ENCODE data around the gene PHF11. TPM values are rescaled to one million over a fixed set of nuclear protein-coding genes. Genes with fewer than 3 reads are reported as not detected.
"Not testable (repeated sequence)": the region's sequence is repeated elsewhere in the genome, so short reads cannot be mapped to it uniquely, and the experiment has no call there.

The PHF11 gene
- total RNA-seq, 3 donors from 2014 or later = 30.2 to 39.9 (median 35.8) TPM

DNA sequence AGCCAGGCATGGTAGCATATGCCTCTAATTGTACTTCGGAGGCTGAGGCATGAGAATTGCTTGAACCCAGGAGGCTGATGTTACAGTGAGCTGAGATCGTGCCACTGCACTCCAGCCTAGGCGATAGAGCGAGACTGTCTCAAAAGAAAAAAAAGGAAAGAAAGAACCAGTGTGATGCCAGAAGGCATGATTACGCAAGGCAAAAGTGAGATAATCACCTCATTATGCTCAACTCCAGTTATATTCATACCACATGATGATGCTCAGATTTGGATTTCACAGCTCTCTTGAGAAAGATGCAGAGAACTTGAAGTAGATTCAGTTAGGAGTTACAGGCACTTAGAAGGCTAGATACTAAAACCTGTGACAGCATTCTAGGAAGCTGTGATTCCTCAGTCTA is 67.8 kb downstream of the PHF11 start:
- H3K9me3 ChIP-seq = no peaks in the 10 kb centered on the region
- DNase-seq (no peak), ATAC-seq (no peak)
- intact Hi-C loops (cut with DNase I, micrococcal nuclease) = no loop called here
- TF ChIP-seq, protein P1, sequence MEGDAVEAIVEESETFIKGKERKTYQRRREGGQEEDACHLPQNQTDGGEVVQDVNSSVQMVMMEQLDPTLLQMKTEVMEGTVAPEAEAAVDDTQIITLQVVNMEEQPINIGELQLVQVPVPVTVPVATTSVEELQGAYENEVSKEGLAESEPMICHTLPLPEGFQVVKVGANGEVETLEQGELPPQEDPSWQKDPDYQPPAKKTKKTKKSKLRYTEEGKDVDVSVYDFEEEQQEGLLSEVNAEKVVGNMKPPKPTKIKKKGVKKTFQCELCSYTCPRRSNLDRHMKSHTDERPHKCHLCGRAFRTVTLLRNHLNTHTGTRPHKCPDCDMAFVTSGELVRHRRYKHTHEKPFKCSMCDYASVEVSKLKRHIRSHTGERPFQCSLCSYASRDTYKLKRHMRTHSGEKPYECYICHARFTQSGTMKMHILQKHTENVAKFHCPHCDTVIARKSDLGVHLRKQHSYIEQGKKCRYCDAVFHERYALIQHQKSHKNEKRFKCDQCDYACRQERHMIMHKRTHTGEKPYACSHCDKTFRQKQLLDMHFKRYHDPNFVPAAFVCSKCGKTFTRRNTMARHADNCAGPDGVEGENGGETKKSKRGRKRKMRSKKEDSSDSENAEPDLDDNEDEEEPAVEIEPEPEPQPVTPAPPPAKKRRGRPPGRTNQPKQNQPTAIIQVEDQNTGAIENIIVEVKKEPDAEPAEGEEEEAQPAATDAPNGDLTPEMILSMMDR (IDR thresholded peaks at IDR 0.05) = no peak
- no peak overlapping the region for H3K4me3 ChIP-seq
- H3K36me3 ChIP-seq (ENCODE audit: low read depth) = no peaks in the 10 kb centered on the region
- H3K4me1 ChIP-seq (ENCODE audit: low read depth) = peaks cover 5% of the 10 kb centered on the region

DNA sequence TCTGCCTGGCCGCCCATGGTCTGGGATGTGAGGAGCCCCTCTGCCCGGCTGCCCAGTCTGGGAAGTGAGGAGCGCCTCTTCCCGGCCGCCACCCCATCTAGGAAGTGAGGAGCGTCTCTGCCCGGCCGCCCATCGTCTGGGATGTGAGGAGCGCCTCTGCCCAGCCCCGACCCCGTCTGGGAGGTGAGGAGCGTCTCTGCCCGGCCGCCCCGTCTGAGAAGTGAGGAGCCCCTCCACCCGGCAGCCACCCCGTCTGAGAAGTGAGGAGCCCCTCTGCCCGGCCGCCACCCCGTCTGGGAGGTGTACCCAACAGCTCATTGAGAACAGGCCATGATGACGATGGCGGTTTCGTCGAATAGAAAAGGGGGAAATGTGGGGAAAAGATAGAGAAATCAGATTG is 69.7 kb downstream of the PHF11 start:
- H3K9me3 ChIP-seq; H3K4me1 ChIP-seq (ENCODE audit: low read depth); H3K4me3 ChIP-seq; H3K36me3 ChIP-seq (ENCODE audit: low read depth); ATAC-seq; intact Hi-C loops (cut with DNase I, micrococcal nuclease); DNase-seq: not testable (repeated sequence)

DNA sequence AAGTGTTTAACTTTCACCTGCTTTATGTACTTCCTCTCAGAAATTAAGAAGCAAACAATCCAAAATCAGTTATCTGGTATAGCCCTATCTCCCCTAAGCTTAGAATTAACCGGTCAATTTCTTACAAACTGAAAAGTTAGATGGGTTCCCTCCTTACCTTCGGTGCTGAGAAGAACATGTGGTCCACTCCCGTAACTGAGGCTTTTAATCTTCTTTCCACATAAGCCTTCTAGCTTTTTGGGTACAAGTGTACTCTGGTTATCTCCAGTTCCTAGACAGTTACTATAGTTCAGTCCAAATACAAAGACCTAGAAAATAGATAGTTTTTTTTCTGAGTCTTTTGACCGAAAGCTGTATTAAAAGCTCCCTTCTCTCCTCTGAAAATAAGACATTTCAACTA is 70.7 kb downstream of the PHF11 start:
- Histone ChIP-seq H3K4me3 (no peak overlapping the region), H3K36me3 (ENCODE audit: low read depth) (no peaks in the 10 kb centered on the region), H3K9me3 (no peaks in the 10 kb centered on the region), H3K4me1 (ENCODE audit: low read depth) (no peaks in the 10 kb centered on the region)
- intact Hi-C loops (cut with DNase I, micrococcal nuclease) = no loop called here
- TF ChIP-seq, protein P1 (IDR thresholded peaks at IDR 0.05) = no peak
- no peak for DNase-seq
- no peak for ATAC-seq

DNA sequence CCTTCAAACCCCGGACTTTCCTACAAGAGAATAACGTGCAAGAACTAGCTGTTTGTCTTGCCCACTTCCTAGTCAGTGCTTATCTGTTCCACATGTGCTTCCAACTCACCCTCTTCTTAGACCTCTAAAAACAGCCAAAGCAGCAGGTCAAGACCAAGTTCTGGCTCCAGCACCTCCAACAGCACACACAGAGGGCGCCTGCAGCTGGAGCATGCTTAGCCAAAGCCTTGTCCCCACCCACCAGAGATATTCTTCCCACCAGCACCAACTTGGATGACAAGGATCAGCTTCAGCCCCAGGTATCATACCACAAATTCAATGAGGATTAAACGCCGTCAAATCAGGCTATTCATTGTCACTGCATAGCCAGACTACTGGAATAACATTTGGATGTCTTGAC is 71.7 kb downstream of the PHF11 start:
- DNase-seq = no peak
- ATAC-seq = no peak
- Histone ChIP-seq H3K4me1 (ENCODE audit: low read depth) (no peaks in the 10 kb centered on the region), H3K4me3 (no peak overlapping the region), H3K36me3 (ENCODE audit: low read depth) (no peaks in the 10 kb centered on the region), H3K9me3 (no peaks in the 10 kb centered on the region)
- intact Hi-C loops (cut with DNase I, micrococcal nuclease) = no loop called here
- TF ChIP-seq, protein P1 (IDR thresholded peaks at IDR 0.05) = no peak

DNA sequence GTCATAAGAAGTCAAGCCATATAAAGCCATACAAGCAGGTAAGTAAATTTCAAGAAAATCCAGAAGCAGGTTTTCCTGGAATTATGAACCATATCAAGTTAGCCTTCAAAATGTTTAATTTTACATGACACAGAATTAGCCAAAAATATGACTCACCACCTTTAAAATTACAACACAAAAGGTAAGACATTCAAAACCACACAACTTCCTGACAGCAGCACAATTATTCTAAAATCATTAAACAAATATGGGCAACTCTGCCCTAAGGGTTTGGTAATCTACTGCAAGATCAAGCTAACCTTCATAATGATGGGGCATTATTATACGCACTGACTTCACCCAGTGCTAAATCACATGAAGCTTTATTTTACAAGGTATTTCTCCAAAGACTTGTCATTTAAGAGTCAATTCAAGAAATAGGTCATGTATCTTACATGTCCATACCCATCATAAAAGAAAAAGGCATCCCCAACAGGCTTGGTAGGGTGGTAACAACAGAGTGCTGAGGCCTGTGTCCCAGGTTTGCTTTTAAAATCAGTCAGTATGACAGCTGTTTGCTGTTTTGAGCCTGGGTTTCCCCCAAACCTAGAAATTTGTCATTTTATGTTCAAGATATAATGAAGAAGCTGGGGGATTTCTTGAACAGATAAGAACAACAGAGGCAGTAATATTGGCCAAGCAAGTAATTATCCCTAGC is 74.4 kb downstream of the PHF11 start:
- TF ChIP-seq, protein P1 (IDR thresholded peaks at IDR 0.05) = no peak
- ATAC-seq (no peak), DNase-seq (no peak)
- Histone ChIP-seq H3K4me3 (no peak overlapping the region), H3K9me3 (no peaks in the 10 kb centered on the region), H3K4me1 (ENCODE audit: low read depth) (no peaks in the 10 kb centered on the region), H3K36me3 (ENCODE audit: low read depth) (no peaks in the 10 kb centered on the region)
- intact Hi-C loops (cut with DNase I, micrococcal nuclease) = no loop called here

DNA sequence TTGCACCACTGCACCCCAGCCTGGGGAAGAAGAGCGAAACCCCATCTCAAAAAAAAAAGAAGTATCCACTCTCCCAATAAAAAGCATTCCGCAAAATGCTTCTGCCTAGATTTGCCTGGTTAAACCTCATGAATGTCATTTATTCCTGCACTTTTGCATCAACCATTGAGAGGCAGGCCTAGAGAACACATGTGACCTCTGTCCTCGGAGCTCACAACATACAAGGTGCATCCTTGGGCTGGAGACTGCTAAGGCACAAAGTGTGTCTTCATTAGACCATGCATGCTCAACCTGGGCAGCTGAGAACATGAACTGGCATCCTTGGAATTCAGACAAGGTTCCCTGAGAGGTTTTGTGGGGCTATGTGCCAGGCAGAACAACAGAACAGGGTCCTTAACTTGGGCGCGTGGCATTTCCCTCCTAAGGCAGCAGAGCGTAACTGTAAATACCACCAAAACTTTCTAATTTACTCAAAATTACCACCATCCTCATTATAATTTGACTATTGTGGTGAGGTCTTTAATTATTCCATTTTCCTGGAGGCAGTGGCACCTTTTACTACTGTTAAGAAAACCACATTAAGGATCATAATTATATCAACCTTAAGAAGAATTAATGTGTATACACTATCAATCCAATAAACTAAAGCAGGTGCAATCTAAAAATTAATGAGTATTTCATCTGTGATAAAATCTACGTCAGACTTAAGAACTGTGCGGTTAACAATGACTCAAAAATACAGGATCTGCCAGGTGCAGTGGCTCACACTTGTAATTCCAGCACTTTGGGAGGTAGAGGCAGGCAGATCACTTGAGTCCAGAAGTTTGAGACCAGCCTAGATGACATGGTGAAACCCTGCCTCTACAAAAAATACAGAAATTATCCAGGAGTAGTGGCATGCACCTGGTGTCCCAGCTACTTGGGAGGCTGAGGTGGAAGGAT is 75.8 kb downstream of the PHF11 start:
- no peaks in the 10 kb centered on the region for H3K36me3 ChIP-seq (ENCODE audit: low read depth)
- no peak for ATAC-seq
- H3K4me3 ChIP-seq = no peak overlapping the region
- H3K4me1 ChIP-seq (ENCODE audit: low read depth) = no peaks in the 10 kb centered on the region
- intact Hi-C loops (cut with DNase I, micrococcal nuclease) = no loop called here
- TF ChIP-seq, protein P1 (IDR thresholded peaks at IDR 0.05) = no peak
- no peak for DNase-seq
- H3K9me3 ChIP-seq = no peaks in the 10 kb centered on the region

All from mucosa of descending colon (tissue), 3 donors.